Endothelial cell of umbilical vein (primary cell): ENCODE data around the gene INPP5B. TPM values are rescaled to one million over a fixed set of nuclear protein-coding genes. Genes with fewer than 3 reads are reported as not detected.
A peak's percentile ranks its signal among the peaks of the same experiment; 100 is the strongest.

ENCODE experiments used
- BruUV-seq: library from RNA; stranded (reverse); fragments of 400-500 nt; replicated peaks from 2 replicates; lab custom pipeline; 2021; lab: Mats Ljungman, UMichigan
- CTCF ChIA-PET: fragments of 300-600, 350-600 bp; sonication (Branson Sonifier 250); formaldehyde crosslinking; loops from one replicate; lab custom pipeline; 2021; ENCODE audit warnings: antibody characterized with exemption, inconsistent platforms; lab: Charles Lee
- POLR2A ChIA-PET: fragments of 300-600, 350-600 bp; sonication (Branson Sonifier 250); formaldehyde crosslinking; loops from one replicate; lab custom pipeline; 2021; ENCODE audit warnings: antibody characterized with exemption, inconsistent platforms; lab: Charles Lee
- DNase-seq: peaks from one replicate; pipeline ENCODE4 v3.0.0-alpha.2; 2011; ENCODE audit warnings: low read depth, low spot score
- FAIRE-seq: peaks from 2 replicates; lab custom pipeline; 2011; peaks lifted over from hg19 to GRCh38; lab: Jason Lieb, UNC
- H2AFZ ChIP-seq: 2 replicates; pipeline ENCODE4 v1.6.0; 2012; ENCODE audit warnings: low read depth, low read length, control low read depth, inconsistent platforms
- H3K27ac ChIP-seq: 2 replicates; pipeline ENCODE4 v1.5.1; 2011; ENCODE audit warnings: low read depth, mild to moderate bottlenecking, control low read depth, low read length, moderate library complexity; ENCODE audit not compliant: insufficient read depth
- H3K27me3 ChIP-seq, 2 experiments: 2 replicates each; pipeline versions ENCODE4 v1.6.0 to v1.6.1; 2011; ENCODE audit warnings: low read length in 2 of 2, mixed read lengths in 1 of 2; ENCODE audit not compliant: control insufficient read depth in 2 of 2, insufficient read depth in 2 of 2
- H3K36me3 ChIP-seq, 2 experiments: 2 replicates in 1 of 2; 3 replicates in 1 of 2; pipeline ENCODE4 v1.5.1; 2011; ENCODE audit warnings: low read length in 2 of 2, mild to moderate bottlenecking in 1 of 2, moderate library complexity in 1 of 2; ENCODE audit not compliant: control insufficient read depth in 2 of 2, insufficient read depth in 2 of 2; ENCODE audit errors: extremely low read depth in 1 of 2
- H3K4me1 ChIP-seq: 3 replicates; pipeline ENCODE4 v1.5.1; 2011; ENCODE audit warnings: mild to moderate bottlenecking, low read length; ENCODE audit not compliant: control insufficient read depth, insufficient read depth; ENCODE audit errors: extremely low read depth
- H3K4me2 ChIP-seq: 2 replicates; pipeline ENCODE4 v1.6.1; 2011; ENCODE audit warnings: low read length, control low read depth, mixed read lengths; ENCODE audit not compliant: insufficient read depth
- H3K4me3 ChIP-seq, 3 experiments: fragments of 200-600 bp in 1 of 3; sonication (generic), shearing (Covaris generic) in 1 of 3; replicated peaks in 1 of 3; 2 replicates each; pipeline ENCODE4 v1.5.1; 2011 to 2016; ENCODE audit warnings: control low read depth in 3 of 3, low read length in 3 of 3, mild to moderate bottlenecking in 2 of 3, inconsistent platforms in 1 of 3, low read depth in 1 of 3, moderate library complexity in 1 of 3; ENCODE audit not compliant: insufficient read depth in 1 of 3
- H3K79me2 ChIP-seq: 2 replicates; pipeline ENCODE4 v1.6.0; 2012; ENCODE audit warnings: low read length, inconsistent platforms; ENCODE audit not compliant: control insufficient read depth, insufficient read depth
- H3K9ac ChIP-seq: replicated peaks from 2 replicates; pipeline ENCODE3; 2011; ENCODE audit warnings: low read length, control low read depth; ENCODE audit not compliant: insufficient read depth; ENCODE audit errors: extremely low read depth
- H3K9me1 ChIP-seq: replicated peaks from 3 replicates; pipeline ENCODE4 v1.6.0; 2011; ENCODE audit warnings: mild to moderate bottlenecking, low read length; ENCODE audit not compliant: control insufficient read depth, insufficient read depth; ENCODE audit errors: extremely low read depth
- H3K9me3 ChIP-seq: replicated peaks from 2 replicates; pipeline ENCODE4 v1.5.1; 2012; ENCODE audit warnings: low read length, inconsistent platforms; ENCODE audit not compliant: control insufficient read depth, insufficient read depth
- H4K20me1 ChIP-seq: replicated peaks from 2 replicates; pipeline ENCODE3; 2011; ENCODE audit warnings: mild to moderate bottlenecking, low read length; ENCODE audit not compliant: control insufficient read depth, insufficient read depth; ENCODE audit errors: extremely low read depth
- EZH2 ChIP-seq: IDR thresholded peaks from 2 replicates; pipeline ENCODE4 v1.6.1; 2012; ENCODE audit warnings: borderline replicate concordance, low read depth, mild to moderate bottlenecking, moderate library complexity, low read length, inconsistent platforms; ENCODE audit not compliant: severe bottlenecking
- FOS ChIP-seq: IDR thresholded peaks from 2 replicates; pipeline ENCODE4 v1.6.1; 2011; ENCODE audit warnings: mild to moderate bottlenecking, low read length, moderate library complexity, borderline replicate concordance; ENCODE audit not compliant: insufficient read depth
- GATA2 ChIP-seq: IDR thresholded peaks from 2 replicates; pipeline ENCODE4 v1.7.0; 2011; ENCODE audit warnings: low read depth, mild to moderate bottlenecking, moderate library complexity, mixed read lengths, low read length; ENCODE audit not compliant: insufficient read length, insufficient read depth
- JUN ChIP-seq: IDR thresholded peaks from 2 replicates; pipeline ENCODE4 v1.6.1; 2011; ENCODE audit warnings: borderline replicate concordance, low read depth; ENCODE audit not compliant: insufficient read length, insufficient read depth
- MYC ChIP-seq: IDR thresholded peaks from one replicate; pipeline ENCODE4 v1.6.1; 2011; ENCODE audit warnings: mild to moderate bottlenecking, low read depth, low read length
- POLR2A ChIP-seq: IDR thresholded peaks from 2 replicates; pipeline ENCODE4 v1.6.1; 2012; ENCODE audit warnings: low read depth, mild to moderate bottlenecking, control low read depth, low read length
- POLR2AphosphoS5 ChIP-seq: IDR thresholded peaks from 2 replicates; pipeline ENCODE4 v1.6.1; 2012; ENCODE audit warnings: low read depth, mild to moderate bottlenecking, control low read depth, low read length, moderate library complexity; ENCODE audit not compliant: insufficient read depth
- dilution Hi-C: fragments of 300-500 bp; cut with MboI; formaldehyde crosslinking; loops from one replicate; pipeline ENCODE4 v1.15.0; 2019; ENCODE audit warnings: low sequenced_read_pairs; ENCODE audit not compliant: extremely low pct_ligation_motif_present
- intact Hi-C: fragments of 100-400 bp; cut with micrococcal nuclease; formaldehyde crosslinking; loops from one replicate; pipeline ENCODE4 v1.10.0; 2022
- polyA plus RNA-seq, 4 experiments: library from polyadenylated mRNA; depleted of rRNA in 3 of 4; stranded (reverse) in 3 of 4; unstranded in 1 of 4; fragments of >200 nt; gene quantifications; 2 replicates each; pipeline versions ENCODE4 v1.2.1 to v1.2.3, GENCODE V29; 2011 to 2012; ENCODE audit warnings: missing spikeins in 1 of 4
- total RNA-seq: library from RNA; stranded (reverse); gene quantifications from 2 replicates; pipeline ENCODE4 v1.2.3, GENCODE V29; 2021
- TF ChIP-seq, protein P1 (sequence below): IDR thresholded peaks from 2 replicates; pipeline ENCODE4 v1.6.1; 2011; ENCODE audit not compliant: insufficient read depth, insufficient read length
- TF ChIP-seq, protein P2 (sequence below), 2 donors: IDR thresholded peaks; 1 replicate in 1 of 2; 2 replicates in 1 of 2; pipeline ENCODE4 v1.5.1; 2011; ENCODE audit warnings: low read length in 2 of 2, mild to moderate bottlenecking in 2 of 2, moderate library complexity in 2 of 2, control low read depth in 1 of 2, inconsistent platforms in 1 of 2, low read depth in 1 of 2; ENCODE audit not compliant: insufficient read depth in 1 of 2; ENCODE audit errors: extremely low read depth in 1 of 2

Gene INPP5B
- total and polyA plus RNA-seq, 2 donors (not counting 3 experiments of a cell fraction or from before 2014, with no cell fraction given): 7.4 to 14.7 TPM

DNA sequence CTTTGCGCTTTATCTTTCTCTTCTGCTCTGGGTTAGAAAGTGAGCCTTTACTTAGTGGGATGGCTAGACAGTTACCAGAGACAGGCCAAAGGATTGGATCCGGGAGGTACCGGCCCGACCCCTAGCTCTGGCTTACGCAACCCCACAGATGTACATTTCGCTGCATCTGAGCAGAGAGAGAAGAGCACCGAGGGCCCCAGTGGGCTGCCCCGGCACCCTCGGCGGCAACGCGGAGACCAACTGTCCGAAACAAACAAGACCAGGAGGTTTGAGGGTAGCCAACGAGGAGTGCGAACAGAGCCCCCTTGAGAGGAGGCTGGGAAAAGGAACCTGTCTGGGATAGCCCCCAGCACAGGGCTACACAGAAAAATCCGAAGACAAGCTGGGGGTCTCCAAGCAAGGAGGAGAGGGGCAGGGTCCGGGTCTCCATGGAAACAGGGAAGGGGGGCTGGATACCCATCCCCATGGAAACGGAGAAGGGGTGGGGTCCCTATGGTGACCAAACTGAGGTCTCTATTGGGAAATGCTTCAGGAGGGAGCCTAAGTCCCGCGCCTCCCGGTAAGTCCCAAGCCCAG lies 87.8 kb downstream of the INPP5B start:
- ChIA-PET POLR2A (interaction anchor here (1.8 to 2.1 kb wide), 2 partner anchors 51 to 169 kb away, joined by 5 to 10 read pairs; partner anchors contain the start of genes C1orf122 and YRDC), CTCF (interaction anchor here (0.9 to 2.7 kb wide), 26 partner anchors 8 to 1283 kb away, joined by 3 to 32 read pairs (median 5); partner anchors contain the start of genes C1orf122, CDCA8, SF3A3 and YRDC)
- peaks cover 27% of the 10 kb centered on the region for H3K79me2 ChIP-seq
- no peaks in the 10 kb centered on the region for H4K20me1 ChIP-seq
- DNase-seq: no peak
- peak overlapping the region; percentile 58 to 89 (median 87) for H3K4me3 ChIP-seq
- no peaks in the 10 kb centered on the region for H3K9me1 ChIP-seq
- H3K36me3 ChIP-seq: peaks cover 3 to 5% of the 10 kb centered on the region in 2 experiments
- no peaks in the 10 kb centered on the region for H3K27me3 ChIP-seq
- BruUV-seq: TSS peak; percentile 65
- TF ChIP-seq MYC: no peak
- no peak for TF ChIP-seq FOS
- TF ChIP-seq EZH2: no peak
- TF ChIP-seq, protein P1, sequence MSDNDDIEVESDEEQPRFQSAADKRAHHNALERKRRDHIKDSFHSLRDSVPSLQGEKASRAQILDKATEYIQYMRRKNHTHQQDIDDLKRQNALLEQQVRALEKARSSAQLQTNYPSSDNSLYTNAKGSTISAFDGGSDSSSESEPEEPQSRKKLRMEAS: no peak
- no peak for TF ChIP-seq JUN
- no peak for TF ChIP-seq GATA2
- TF ChIP-seq POLR2AphosphoS5: no peak
- TF ChIP-seq POLR2A: no peak
- TF ChIP-seq, protein P2, sequence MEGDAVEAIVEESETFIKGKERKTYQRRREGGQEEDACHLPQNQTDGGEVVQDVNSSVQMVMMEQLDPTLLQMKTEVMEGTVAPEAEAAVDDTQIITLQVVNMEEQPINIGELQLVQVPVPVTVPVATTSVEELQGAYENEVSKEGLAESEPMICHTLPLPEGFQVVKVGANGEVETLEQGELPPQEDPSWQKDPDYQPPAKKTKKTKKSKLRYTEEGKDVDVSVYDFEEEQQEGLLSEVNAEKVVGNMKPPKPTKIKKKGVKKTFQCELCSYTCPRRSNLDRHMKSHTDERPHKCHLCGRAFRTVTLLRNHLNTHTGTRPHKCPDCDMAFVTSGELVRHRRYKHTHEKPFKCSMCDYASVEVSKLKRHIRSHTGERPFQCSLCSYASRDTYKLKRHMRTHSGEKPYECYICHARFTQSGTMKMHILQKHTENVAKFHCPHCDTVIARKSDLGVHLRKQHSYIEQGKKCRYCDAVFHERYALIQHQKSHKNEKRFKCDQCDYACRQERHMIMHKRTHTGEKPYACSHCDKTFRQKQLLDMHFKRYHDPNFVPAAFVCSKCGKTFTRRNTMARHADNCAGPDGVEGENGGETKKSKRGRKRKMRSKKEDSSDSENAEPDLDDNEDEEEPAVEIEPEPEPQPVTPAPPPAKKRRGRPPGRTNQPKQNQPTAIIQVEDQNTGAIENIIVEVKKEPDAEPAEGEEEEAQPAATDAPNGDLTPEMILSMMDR (IDR thresholded peaks at IDR 0.05; ENCODE audit: extremely low read depth in 1 of 2, insufficient read depth in 1 of 2, low read depth in 1 of 2, low read length in 2 of 2): no peak
- H3K4me2 ChIP-seq: peak overlapping the region; percentile 85
- no peaks in the 10 kb centered on the region for H3K9me3 ChIP-seq
- intact Hi-C loops (loop anchor here (1.0 kb wide), 2 partner anchors 51 to 256 kb away; partner anchors contain the start of gene YRDC), dilution Hi-C loops (no loop called here)
- peak overlapping the region; percentile 78 for H3K27ac ChIP-seq
- H3K9ac ChIP-seq: peak overlapping the region; percentile 89
- H3K4me1 ChIP-seq: peaks cover 11% of the 10 kb centered on the region
- no peak for FAIRE-seq
- peak overlapping the region; percentile 63 for H2AFZ ChIP-seq
